CD4-positive, alpha-beta T cell treated with Interleukin-21 for 1 hour (primary cell): ENCODE data around the gene KDM4B.
A peak's percentile ranks its signal among the peaks of the same experiment; 100 is the strongest.

Experiments used
- DNase-seq: peaks from one replicate; pipeline ENCODE4 v3.0.0-alpha.2; 2020

Gene KDM4B

GRCh38 chr19:5127717-5128116 is 158.8 kb downstream of the KDM4B start:
- DNase-seq = no peak

DNA sequence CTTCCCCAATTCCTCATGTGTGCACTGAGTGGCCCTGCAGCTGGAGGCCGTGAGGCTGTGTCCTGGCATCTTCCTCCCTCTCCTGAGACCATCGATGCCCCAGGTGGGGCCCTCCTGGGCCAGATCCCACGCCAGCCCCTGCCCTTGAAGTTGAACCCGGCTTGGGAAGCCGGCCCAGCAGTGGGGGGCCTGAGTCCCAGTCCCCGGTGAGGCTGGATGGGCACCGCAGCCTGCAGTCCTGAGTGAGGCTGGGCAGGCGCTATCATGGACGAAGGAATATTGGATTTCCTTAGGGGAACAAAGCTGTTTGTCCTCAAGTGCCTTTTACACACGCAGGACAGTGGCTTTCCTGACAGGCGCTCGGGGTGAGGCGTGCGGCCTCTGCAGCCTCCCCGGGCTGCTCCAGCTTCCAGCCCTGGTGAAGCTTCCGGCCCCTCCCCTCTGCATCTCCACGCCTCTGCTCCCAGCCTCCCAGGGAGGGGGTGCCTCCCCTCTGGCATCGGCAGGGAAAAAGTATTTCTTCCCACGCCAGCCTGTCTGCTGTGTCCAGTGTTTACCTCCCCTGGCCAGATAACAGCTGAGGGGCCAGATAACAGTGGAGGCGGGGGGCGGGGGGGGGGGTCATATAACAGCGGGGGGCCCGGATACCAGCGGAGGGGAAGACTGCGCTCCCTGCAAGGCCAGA is 159.5 kb downstream of the KDM4B start:
- DNase-seq = no peak

DNA sequence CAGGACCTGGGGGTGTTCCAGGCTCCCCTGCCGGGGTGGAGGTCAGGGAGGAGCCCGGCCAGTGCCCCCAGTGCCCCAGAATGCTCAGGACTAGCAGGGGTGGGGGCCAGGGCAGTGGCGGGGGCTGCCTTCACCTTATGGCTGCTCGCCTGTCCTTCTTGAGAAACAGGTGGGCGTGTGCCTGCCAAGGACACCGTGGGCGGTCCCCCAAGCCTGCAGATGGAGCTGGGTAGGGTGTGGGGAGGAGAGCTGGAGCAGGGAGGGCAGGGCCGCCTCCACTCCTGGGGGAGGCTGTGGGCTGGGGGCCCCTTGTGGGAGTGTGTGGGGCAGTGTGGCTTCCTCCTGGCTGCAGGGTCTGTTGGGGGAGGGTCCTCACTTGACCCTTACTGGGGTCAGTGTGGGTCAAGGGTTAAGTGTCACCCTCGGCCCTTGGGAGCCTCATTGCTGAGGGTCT is 160.1 kb downstream of the KDM4B start:
- no peak for DNase-seq

DNA sequence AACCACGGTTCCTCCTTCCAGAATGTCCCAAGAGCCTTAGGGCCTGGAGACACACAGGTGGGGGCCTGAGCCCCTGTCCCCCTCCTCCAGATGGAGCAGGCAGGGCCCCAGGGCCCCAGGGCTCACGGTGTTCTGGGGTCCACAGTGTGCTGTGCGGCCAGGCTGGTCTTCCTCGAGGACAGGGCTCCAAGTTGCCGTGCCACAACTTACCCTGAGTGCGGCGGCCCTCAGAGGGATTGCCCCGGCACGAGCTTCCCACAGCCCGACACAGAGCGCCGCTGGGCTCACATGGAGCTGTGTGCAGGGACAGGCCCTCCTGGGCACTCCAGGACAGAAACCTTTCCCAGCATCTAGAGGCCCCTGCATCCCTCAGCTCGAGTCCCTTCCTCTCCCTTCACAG is 160.8 kb downstream of the KDM4B start:
- DNase-seq = no peak

- peak; percentile 61 for DNase-seq
Measured at GRCh38 chr19:5130371-5131030, 161.6 kb downstream of the KDM4B start.

GRCh38 chr19:5131031-5131505 is 162.2 kb downstream of the KDM4B start:
- no peak for DNase-seq

- no peak for DNase-seq
Measured at GRCh38 chr19:5131506-5132205, 162.7 kb downstream of the KDM4B start.

GRCh38 chr19:5132206-5132560 is 163.3 kb downstream of the KDM4B start:
- no peak for DNase-seq

DNA sequence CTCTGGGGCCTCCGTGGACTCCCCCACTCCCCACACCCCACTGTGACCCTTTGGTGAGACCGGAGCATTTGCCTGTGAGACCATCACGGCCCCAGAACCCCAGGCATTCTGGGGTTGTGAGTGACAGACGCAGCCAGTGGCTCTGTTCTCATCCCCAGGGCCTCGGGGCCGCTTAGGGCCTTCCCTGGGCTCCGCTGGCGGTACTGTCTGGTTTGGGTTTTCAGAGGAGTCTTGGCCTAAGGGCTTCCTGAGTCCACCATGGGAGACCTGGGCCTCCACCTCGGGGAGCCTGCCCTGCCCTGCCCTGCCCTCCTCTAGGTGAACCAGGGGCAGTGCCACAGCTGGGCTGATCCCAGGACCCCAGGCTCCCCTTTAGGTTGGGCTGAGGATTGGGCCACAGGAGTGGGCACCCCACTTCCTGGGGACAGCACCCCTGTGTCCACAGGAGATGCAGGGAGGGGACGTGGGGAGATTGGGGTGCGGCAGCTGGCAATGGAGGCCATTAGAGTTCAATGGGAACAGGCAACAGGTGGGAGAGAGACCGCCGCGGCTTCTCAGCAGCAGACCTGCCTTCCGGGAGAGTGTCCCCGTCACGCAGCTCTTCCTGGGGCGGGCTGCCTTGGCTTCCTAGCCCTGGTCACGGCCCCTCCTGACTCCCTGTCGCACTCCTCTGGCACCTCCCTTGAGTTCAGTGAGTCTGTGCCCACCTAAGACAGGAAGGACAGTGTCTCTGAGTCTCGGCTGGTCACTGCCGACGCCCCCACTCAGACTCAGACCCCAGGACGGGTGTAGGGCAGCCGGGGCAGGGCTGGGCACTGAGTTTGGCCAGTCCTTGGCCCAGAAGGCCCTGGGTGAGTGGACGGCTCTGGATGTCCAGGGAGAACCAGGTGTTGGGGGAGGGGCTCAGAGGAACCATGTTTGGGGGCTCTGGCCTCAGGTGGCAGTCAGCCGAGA is 164.1 kb downstream of the KDM4B start:
- DNase-seq = no peak

DNA sequence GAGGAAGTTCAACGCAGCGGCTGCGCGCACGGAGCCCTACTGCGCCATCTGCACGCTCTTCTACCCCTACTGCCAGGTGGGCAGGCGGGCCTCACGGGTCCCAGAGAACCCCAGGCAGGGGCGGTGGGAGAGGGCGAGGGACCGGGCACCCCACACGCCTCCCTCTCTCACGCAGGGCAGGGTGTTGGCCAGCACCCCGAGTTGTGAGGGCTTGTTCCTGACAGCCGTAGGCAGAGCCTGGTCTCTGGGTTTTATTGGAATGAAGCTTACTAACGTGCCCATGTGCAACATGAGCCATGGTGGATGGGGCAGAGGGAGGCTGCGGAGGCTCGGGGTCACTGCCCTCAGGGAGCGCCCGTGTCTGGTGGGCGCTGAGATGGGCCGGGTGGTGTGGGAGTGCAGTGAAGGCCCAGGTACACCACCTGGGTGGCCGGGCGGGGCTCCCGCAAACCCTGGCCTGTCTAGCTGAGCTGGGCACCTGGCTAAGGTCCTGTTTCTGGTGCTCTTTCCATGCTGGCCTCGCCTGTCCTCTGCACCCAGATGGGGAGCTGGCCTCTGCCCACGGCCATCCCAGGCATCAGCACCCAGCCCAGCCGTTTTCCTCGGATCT is 165.2 kb downstream of the KDM4B start:
- no peak for DNase-seq

DNA sequence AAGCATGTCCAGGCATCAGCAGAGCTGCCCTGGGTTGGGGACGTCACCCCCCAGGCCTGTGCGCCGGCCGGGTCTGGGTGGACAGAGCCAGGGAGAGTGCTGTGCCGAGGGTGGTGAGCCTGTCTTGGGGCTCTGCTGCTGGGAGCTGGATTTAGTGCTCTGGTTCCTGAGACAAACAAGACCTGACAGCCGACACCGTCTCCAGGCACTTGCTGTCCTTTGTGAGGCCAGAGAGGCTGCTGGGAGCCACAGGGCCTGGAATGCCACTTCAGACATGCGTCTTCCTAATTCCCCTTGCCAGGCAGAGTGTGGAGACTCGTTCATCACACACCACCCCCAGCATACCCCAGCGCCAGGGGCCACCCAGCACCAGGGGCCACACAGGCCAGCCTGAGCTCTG is 165.8 kb downstream of the KDM4B start:
- DNase-seq = no peak

DNA sequence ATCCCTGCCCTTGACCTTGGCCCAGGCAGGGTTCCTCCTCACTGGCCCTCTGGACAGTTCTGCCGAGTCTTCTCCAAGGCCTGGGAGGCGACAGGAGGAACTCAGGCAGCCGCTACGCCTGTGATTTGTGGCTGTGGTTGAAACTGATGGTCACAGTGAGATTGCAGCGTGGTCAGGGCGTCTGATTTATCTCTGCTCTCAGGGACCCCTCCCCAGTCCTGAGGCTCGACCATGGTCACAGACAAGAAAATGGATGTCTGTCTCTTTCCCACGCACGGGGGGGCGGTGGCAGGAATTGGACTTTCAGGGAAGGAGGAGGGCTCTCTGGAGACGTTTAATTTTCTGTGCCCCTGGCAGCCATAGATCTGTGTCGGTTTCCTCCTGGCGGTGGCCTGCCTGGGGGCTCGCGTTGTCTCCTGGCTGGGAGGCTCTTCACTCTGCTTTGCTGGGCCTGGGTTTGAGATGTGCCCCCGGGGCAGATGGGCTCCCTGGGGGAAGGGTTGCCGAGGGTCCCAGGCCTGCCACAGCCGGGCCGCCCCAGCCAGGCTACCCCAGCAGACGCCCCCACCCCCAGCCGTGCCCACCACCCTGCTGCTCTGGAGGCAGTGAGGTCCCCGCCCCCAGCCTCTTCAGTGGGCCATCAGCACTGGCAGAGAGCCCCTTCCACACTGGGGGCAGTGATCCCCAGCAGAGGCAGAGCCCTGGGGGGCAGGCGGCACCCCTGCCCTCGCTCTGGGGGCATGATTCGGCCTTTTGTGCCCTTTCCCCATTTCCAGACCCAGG is 167.4 kb downstream of the KDM4B start:
- no peak for DNase-seq

DNA sequence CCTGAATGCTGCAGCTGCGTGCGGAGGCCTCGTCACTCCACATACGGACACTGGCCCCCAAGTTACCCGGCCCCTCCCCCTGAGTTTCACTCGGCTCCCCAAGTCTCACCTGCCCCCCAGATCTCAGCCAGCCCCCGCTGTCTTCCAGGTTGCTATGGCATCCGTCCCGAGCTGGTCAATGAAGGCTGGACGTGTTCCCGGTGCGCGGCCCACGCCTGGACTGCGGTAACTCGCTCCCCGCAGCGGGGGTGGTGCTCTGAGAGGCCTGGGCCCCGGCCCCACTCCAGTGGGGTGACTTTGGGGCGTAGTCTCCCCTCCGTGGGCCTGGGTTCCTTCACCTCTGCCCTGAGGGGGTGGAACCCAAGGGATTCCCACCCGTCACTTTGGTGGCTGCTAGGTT is 168.2 kb downstream of the KDM4B start:
- DNase-seq = no peak

- no peak for DNase-seq
Measured at GRCh38 chr19:5137571-5138124, 168.7 kb downstream of the KDM4B start.

DNA sequence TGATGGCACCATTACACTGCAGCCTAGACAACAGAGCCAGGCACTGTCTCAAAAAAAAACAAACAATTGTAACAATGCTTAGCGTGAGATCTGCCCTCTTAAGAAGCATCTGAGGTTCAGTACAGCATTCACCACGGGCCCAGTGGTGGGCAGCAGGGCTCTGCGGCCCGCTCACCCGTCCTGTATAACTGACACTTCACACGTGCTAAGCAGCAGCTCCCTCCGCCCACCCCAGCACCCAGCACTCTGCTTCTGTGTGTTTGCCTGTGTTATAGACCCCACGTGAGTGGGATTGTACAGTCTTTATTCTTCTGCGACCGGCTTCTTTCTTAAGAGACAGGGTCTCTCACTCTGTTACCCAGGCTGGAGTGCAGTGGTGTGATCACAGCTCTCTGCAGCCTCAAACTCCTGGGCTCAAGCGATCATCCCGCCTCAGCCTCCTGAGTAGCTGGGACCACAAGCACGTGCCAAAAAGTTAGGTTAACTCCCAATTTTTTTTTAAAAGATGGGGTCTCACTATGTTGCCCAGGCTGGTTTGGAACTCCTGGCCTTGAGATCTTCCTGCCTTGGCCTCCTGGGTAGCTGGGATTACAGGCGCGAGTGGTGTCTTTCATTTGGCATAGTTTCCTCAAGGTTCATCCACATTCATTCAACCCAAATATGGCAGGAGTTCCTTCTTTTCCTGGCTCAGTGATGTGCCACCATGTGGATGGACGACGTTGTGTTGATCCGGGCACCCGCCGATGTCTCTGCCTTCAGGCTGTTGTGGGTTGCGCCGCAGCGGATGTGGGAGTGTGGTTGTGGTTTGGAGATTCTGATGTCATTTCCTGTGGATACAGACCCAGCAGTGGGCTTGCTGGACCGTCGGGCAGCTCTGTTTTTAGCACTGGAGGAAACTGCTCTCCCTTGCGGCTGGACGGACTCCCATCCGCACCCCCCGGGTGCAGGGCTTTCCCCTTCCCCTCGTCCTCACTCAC is 170.0 kb downstream of the KDM4B start:
- peak; percentile 81 for DNase-seq

DNA sequence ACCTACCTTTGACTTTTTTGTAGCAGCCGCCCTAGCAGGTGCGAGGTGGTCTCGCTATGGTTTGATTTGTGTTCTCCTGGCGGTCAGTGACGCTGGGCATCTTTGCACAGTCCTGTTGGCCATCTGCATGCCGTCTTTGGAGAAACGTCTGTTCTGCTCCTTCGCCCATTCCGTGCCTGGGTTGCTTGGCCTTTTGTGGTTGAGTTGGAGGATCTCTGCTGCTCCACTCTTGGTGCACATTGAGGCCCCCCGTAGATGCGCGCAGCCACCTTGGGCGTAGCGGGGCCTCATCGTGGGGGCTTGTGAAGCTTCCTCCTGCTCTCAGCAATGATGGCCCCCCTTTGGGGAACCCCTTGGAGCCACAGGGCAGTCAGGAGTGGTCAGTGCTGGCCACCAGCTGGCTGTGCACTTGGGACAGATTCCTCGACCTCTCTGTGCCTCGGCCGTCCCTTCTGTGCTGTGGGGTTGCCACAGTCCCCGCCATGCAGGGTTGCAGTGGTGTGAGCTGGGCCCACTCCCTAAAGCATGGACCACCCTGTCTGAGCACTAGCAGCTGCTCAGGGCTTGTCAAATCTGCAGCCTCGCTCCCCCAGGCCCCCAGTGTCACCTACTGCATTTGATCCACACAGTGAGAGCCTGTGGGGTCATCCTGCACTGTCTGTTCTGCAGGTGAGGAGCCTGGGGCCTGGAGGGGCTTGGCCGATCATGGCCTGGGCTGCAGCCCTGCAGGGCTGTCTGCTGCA is 170.8 kb downstream of the KDM4B start:
- DNase-seq = no peak

DNA sequence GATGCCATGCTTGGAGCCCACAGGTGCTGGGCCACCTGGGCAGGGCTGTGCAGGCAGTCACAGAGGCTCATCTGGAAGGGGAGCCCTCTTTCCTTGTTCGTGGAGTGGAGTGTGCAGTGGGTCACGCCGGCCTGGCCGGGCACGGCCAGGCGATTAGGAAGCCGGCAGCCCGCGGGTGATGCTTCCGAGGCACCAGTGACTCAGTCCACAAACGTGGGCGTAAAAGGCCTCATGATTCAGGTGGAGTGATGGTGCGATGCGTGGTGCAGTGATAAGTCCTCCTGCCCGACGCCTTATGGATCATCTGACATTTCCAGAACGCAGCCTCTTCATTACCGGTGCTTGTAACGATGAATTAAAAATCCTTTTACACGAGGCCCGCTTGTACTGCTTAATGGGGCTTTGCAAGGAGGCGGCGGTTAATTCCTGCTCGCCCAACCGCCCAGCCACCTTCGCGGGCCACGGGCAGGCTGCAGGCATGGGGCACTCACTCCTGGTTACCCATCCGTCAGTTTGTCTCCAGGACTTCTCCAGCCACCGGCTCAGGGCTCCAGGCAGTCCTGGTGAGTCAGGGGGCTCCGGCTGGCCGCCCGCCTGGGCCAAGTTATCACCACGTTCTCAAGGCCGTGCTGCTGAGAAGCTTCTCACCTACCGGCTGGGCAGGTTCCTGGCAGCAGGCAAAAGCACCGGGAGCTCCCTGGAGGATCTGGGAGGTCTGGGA is 172.4 kb downstream of the KDM4B start:
- DNase-seq = no peak
